ENCODE results near the gene SEMA3A. TPM values are rescaled to one million over a fixed set of nuclear protein-coding genes. Genes with fewer than 3 reads are reported as not detected.

The SEMA3A gene
- total RNA-seq, 1 experiment from 2014 or later = 0.34 TPM

- DNase-seq (ENCODE audit: low spot score) = no peak
- in situ Hi-C loops (cut with HindIII; ENCODE audit: low sequenced_read_pairs) = no loop called here
Observed at GRCh38 chr7:83913174-83913573, 281.4 kb downstream of the SEMA3A start.

- in situ Hi-C loops (cut with HindIII; ENCODE audit: low sequenced_read_pairs) = no loop called here
- no peak for DNase-seq (ENCODE audit: low spot score)
Observed at GRCh38 chr7:83908526-83908925, 286.1 kb downstream of the SEMA3A start.
